Measurements from ENCODE around the gene RC3H2.
A peak's percentile ranks its signal among the peaks of the same experiment; 100 is the strongest.
"Not testable (repeated sequence)": the region's sequence is repeated elsewhere in the genome, so short reads cannot be mapped to it uniquely, and the experiment has no call there.

The RC3H2 gene

DNA sequence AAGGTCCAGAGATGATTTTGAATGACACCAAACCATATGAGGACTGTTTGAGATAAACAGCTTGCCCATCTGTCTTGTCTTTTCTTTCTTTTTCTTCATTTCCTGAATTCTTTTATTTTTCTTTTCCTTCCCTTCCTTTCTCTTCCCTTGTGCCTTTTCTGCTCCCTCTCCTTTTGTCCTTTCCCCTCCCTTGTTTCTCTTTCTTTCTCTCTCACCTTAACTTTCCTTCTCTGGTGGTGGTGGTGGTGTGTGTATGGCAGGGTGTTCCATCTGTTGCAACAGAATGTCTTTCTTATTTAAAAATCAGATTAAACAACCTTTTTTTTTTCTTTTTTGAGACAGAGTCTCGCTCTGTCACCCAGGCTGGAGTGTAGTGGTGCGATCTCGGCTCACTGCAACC lies 73.0 kb downstream of the RC3H2 start:
- H3K4me3 ChIP-seq (replicated peaks; ENCODE audit: low read depth, low read length) = no peak overlapping the region
- TF ChIP-seq, protein P1, sequence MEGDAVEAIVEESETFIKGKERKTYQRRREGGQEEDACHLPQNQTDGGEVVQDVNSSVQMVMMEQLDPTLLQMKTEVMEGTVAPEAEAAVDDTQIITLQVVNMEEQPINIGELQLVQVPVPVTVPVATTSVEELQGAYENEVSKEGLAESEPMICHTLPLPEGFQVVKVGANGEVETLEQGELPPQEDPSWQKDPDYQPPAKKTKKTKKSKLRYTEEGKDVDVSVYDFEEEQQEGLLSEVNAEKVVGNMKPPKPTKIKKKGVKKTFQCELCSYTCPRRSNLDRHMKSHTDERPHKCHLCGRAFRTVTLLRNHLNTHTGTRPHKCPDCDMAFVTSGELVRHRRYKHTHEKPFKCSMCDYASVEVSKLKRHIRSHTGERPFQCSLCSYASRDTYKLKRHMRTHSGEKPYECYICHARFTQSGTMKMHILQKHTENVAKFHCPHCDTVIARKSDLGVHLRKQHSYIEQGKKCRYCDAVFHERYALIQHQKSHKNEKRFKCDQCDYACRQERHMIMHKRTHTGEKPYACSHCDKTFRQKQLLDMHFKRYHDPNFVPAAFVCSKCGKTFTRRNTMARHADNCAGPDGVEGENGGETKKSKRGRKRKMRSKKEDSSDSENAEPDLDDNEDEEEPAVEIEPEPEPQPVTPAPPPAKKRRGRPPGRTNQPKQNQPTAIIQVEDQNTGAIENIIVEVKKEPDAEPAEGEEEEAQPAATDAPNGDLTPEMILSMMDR (IDR thresholded peaks at IDR 0.05; ENCODE audit: low read depth, low read length, missing control alignments) = no peak
- DNase-seq (ENCODE audit: extremely low read depth, low read depth) = no peak

- peak overlapping the region; percentile 93 for H3K4me3 ChIP-seq (replicated peaks; ENCODE audit: low read depth, low read length)
- DNase-seq (ENCODE audit: extremely low read depth, low read depth) = not testable (repeated sequence)
These were observed 76.2 kb downstream of the RC3H2 start for GRCh38 chr9:122828965-122829284.

DNA sequence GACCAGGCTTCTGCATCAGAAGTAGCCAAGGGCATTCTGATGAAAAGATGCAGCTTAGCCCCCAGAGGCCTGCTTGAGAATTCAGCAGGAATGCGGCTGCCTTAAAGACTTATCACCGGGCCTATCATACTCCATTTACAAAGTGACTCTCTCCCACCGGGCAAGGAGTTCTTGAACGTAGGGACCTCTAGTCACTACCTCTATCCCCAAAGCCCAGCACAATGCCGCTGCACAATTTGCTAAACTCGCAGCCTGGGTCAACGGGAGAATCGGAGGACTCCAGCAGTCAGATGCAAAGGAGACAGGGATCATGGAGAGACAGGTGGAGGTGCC lies 77.4 kb downstream of the RC3H2 start:
- TF ChIP-seq, protein P1 (IDR thresholded peaks at IDR 0.05; ENCODE audit: low read depth, low read length, missing control alignments) = no peak

DNA sequence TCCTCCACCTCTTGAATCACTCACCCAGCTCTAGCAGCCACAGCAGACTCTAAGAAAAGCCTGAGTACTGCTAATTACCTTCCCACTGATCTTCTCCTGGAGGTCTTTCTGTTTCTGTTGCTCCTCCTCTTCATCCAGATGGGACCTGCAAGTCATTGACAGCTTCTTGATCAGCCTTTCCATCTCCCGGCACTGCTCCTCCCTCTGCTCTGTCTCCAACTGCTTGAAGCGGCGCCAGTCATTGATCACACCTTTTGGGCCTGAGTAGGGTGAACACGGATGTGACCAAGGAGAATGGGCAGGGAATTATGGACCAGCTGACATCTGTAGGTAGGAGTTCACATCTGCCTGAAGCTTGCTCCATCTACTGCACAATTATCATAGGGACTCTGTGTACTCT lies 82.2 kb downstream of the RC3H2 start:
- TF ChIP-seq, protein P1 (IDR thresholded peaks at IDR 0.05; ENCODE audit: low read depth, low read length, missing control alignments) = no peak

More for the DNA sequence above, 77.4 kb downstream of the RC3H2 start:
- DNase-seq (ENCODE audit: extremely low read depth, low read depth) = no peak
- peak overlapping the region; percentile 93 for H3K4me3 ChIP-seq (replicated peaks; ENCODE audit: low read depth, low read length)

DNA sequence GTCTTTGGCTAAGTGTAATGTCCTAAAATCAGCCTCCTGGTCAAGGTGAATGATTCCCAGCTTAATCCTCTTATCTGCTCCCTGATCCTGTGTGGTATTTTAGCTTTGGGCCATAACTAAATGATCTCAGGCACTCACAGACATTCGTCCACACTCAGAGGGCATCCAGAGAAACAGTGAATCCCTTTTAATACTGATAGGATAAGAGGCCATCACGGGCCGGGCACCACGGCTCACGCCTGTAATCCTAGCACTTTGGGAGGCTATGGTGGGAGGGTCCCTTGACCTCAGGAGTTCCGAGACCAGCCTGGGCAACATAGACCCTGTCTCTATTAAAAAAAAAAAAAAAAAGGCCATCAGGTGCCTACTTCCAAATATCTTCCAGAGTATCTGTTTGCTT lies 83.1 kb downstream of the RC3H2 start:
- DNase-seq (ENCODE audit: extremely low read depth, low read depth) = no peak
- TF ChIP-seq, protein P1 (IDR thresholded peaks at IDR 0.05; ENCODE audit: low read depth, low read length, missing control alignments) = no peak
- no peak overlapping the region for H3K4me3 ChIP-seq (replicated peaks; ENCODE audit: low read depth, low read length)

More for the DNA sequence above, 82.2 kb downstream of the RC3H2 start:
- H3K4me3 ChIP-seq (replicated peaks; ENCODE audit: low read depth, low read length) = no peak overlapping the region
- DNase-seq (ENCODE audit: extremely low read depth, low read depth) = no peak

DNA sequence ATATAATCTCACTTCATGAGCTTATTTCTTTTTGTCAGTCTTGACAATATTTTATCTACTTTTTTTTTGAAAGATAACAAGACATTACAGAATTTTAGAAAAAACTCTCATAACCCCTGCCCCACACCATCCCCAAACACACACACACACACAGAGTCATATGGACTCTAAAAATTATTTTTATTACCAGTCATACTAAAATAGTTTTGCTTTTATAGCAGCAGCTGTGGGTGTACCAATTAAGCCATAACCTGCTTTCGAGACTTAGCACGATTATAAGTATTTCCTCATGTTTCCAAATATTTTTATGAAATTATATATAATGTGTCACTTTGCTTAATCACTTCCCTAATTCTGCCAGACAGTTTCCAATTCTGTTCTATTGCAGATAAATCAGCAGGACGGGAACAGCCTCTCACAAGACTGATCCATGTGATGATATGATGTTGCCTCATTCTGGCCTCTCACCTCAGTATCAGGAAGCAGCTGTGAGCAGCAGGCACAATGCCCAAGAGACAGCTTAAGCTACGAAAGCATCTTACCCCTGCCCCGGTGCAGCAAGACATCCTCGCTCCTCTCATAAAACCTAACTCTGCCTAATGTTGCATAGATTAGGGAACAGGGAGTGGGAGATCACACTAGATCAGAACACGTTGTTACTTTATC lies 83.7 kb downstream of the RC3H2 start:
- no peak overlapping the region for H3K4me3 ChIP-seq (replicated peaks; ENCODE audit: low read depth, low read length)
- DNase-seq (ENCODE audit: extremely low read depth, low read depth) = no peak
- TF ChIP-seq, protein P1 (IDR thresholded peaks at IDR 0.05; ENCODE audit: low read depth, low read length, missing control alignments) = no peak

- no peak overlapping the region for H3K4me3 ChIP-seq (replicated peaks; ENCODE audit: low read depth, low read length)
- TF ChIP-seq, protein P1 (IDR thresholded peaks at IDR 0.05; ENCODE audit: low read depth, low read length, missing control alignments) = no peak
- DNase-seq (ENCODE audit: extremely low read depth, low read depth) = no peak
These were observed 84.7 kb downstream of the RC3H2 start for GRCh38 chr9:122820490-122820845.
